ENCODE results near the gene EPS8.
"Not testable (repeated sequence)": the region's sequence is repeated elsewhere in the genome, so short reads cannot be mapped to it uniquely, and the experiment has no call there.

The EPS8 gene

DNA sequence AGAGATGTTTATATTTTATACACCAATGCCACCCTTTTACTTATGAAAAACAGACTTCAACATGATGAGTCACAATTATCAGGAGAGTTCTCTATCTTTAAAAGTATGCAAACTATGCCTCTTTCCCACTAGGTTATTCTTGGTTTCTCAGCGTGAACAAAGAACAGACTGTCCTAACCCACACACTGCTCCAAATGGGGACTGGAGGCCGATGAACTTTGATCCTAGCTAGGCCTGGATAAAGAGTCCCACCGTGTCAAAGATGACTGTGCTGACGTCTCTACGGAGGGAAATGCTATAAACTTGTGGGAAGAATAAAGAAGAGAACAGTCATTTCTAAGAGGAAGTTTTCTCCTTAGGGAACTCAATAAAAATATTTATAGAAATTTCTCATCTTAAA is 160.1 kb downstream of the EPS8 start:
- H3K4me3 ChIP-seq (ENCODE audit: low read length): no peak overlapping the region
- peak; percentile 95 for DNase-seq (ENCODE audit: low read depth)
- TF ChIP-seq, protein P1, sequence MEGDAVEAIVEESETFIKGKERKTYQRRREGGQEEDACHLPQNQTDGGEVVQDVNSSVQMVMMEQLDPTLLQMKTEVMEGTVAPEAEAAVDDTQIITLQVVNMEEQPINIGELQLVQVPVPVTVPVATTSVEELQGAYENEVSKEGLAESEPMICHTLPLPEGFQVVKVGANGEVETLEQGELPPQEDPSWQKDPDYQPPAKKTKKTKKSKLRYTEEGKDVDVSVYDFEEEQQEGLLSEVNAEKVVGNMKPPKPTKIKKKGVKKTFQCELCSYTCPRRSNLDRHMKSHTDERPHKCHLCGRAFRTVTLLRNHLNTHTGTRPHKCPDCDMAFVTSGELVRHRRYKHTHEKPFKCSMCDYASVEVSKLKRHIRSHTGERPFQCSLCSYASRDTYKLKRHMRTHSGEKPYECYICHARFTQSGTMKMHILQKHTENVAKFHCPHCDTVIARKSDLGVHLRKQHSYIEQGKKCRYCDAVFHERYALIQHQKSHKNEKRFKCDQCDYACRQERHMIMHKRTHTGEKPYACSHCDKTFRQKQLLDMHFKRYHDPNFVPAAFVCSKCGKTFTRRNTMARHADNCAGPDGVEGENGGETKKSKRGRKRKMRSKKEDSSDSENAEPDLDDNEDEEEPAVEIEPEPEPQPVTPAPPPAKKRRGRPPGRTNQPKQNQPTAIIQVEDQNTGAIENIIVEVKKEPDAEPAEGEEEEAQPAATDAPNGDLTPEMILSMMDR (conservative IDR thresholded peaks at IDR 0.05; ENCODE audit: low read depth, low read length): no peak

DNA sequence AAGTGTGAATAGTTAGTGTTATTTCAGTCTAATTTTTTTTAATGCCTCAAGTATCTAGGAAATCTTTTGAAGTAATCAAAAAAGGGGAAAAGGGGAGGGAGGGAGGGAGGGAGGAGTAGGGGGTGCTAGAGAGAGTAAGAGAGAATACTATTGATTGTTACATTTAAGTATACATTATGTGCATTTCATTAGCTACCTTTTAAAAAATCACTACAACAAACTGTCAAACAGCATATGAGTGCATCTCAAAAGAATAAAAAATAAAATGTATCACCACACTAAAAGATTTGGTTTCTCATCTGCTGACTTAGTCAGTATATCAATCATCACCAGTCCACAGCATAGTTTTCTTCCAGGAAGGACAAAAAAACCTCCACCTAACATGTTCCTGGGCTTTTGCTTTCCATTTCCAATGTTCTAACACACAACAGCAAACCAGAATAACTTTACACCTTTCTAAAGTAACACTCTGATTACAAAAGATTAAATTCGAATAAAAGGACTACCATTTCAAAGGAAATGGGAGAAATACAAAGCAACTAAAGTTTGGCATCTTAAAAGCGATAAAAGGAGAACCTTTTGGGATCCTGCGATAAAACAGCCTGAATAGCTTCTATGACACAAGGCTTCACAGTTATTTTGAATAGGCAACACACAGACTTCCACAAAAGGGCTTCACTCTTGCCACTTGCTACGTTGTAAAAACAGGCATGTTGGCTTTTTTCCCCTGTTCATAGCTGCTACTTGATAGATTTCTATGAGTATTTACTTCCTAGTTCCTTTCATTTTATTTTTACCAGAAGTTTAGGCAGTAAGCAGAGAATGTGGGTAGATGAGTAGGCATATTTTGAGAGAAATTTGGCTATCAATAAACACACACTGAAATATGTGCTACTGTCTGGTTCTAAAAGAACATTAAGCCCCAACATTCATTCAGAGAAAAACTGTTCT is 160.9 kb downstream of the EPS8 start:
- TF ChIP-seq, protein P1 (conservative IDR thresholded peaks at IDR 0.05; ENCODE audit: low read depth, low read length): no peak
- no peak for DNase-seq (ENCODE audit: low read depth)
- H3K4me3 ChIP-seq (ENCODE audit: low read length): no peak overlapping the region

DNA sequence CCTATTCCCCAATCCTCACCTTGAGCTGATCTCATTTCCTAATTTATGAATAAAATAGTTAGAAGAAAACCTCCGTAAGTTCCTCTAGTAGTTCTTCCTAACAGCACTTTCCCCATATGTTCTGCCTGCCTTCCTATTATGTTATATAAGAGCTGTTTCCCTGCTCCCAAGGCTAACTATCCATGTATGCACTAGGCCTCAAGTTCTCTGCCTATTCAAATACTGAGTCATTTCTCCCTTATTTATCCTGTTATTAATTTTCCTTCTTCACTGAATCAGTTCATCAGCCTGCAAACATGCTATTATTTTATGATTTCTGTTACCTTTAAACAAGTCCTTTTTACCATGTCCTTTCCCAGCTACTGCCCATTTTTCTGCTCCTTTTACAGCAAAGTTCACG is 164.1 kb downstream of the EPS8 start:
- no peak overlapping the region for H3K4me3 ChIP-seq (ENCODE audit: low read length)
- TF ChIP-seq, protein P1 (conservative IDR thresholded peaks at IDR 0.05; ENCODE audit: low read depth, low read length): no peak
- DNase-seq (ENCODE audit: low read depth): no peak

DNA sequence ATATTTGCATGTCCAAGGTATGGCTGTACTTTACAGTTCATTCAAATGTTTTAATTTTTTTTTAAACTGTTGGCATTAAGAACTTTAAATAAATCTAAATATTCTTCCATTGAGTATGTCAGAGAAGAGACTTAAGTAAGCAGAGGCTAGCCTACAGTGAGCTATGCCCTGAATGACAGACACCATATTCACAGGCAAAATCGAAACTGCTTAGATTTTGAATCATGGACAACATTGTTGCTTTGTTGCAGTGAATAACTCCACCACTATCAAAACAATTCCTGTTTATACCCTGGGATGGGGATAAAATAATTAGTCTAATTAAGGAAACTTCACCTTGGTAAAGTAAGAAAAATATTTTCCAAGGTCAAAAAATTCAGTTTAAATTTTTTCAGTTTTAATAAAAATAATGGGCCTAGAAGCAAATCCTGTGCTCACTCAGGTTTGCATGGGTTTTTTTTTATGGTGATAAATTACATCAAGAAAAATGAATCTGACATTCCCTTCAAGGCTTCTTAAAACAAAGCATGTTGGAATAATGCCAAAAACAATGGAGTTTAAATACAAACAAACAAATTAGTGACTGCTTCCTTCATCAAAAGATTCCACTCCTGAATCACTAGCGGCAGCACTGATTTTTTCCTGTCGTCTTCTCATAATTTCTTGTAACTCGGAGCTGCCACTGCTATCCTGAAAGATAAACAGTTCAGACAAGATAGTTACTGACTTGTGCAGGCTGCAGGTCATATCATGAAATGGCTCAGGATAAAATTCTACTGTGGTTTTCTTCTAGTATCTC is 168.2 kb downstream of the EPS8 start:
- no peak overlapping the region for H3K4me3 ChIP-seq (ENCODE audit: low read length)
- DNase-seq (ENCODE audit: low read depth): no peak
- TF ChIP-seq, protein P1 (conservative IDR thresholded peaks at IDR 0.05; ENCODE audit: low read depth, low read length): no peak

DNA sequence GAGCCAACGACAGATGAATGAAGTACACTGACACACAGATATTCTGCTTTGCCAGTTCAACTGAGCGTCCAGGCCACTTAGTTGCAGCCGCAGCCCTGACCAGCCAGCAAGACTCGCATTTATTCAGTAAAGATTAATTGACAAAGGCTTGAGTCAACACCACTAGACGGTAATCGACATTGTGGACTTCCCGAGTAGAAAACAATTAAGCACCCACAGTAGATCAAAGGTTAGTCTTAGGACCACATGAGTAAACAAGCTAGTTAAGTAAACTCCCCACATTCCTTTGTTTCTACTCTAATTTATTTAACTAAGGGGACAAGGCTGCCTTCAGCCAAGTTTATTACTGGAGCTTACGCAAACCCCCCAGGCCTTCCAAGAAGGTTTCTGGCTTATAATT is 172.7 kb downstream of the EPS8 start:
- not testable (repeated sequence) for DNase-seq (ENCODE audit: low read depth); H3K4me3 ChIP-seq (ENCODE audit: low read length)

DNA sequence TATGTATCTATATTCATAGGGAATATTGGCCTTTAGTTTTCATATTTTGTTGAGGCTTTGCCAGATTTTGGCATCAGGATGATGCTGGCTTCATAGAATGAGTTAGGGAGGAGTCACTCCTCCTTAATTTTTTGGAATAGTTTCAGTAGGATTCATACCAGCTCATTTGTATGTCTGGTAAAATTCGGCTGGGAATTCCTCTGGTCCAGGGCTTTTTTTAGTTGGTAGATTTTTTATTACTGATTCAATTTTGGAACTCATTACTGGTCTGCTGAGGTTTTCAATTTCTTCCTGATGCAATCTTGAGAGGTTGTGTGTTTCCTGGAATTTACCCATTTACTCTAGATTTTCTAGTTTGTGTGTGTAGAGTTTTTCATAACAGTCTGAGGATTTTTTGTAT is 175.2 kb downstream of the EPS8 start:
- no peak overlapping the region for H3K4me3 ChIP-seq (ENCODE audit: low read length)
- TF ChIP-seq, protein P1 (conservative IDR thresholded peaks at IDR 0.05; ENCODE audit: low read depth, low read length): no peak
- no peak for DNase-seq (ENCODE audit: low read depth)

DNA sequence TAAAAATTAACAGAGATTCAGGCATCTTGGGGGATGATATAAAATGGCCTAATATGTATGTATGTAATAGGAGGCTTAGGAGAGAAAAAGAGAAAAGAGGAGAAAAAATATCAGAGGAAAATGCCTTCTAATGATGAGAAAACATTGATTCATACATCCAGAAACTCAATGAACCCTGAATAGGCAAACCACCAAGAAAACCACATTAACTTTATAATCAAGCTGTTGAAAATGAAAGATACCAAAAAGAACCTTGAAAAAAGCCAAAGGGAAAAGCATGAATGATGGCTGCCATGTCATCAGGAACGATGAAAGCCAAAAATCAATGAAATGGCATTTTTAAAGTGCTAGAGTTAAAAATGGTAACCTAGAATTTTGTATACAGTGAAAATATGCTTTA is 180.2 kb downstream of the EPS8 start:
- TF ChIP-seq, protein P1 (conservative IDR thresholded peaks at IDR 0.05; ENCODE audit: low read depth, low read length): no peak
- DNase-seq (ENCODE audit: low read depth): no peak

More for the DNA sequence above, 180.2 kb downstream of the EPS8 start:
- H3K4me3 ChIP-seq (ENCODE audit: low read length): no peak overlapping the region

All from retinal pigment epithelial cell (primary cell).